Neural cell (in vitro differentiated cells): ENCODE results near the gene ACAP1.

Experiments
- EP300 ChIP-seq: fragments of 450-650 bp; conservative IDR thresholded peaks from 2 replicates; pipeline ENCODE4 v1.6.1; 2014; ENCODE audit warnings: antibody characterized with exemption, mild to moderate bottlenecking, moderate library complexity; ENCODE audit not compliant: poor library complexity, severe bottlenecking
- EZH2 ChIP-seq: fragments of 200-600, 300-800 bp; shearing (Covaris generic), sonication (generic); IDR thresholded peaks from 2 replicates; pipeline ENCODE4 v1.6.1; 2014; ENCODE audit warnings: antibody characterized with exemption, low read length, borderline replicate concordance, mild to moderate bottlenecking; ENCODE audit not compliant: insufficient read depth, poor library complexity, severe bottlenecking
- MXI1 ChIP-seq: fragments of 450-650 bp; conservative IDR thresholded peaks from 2 replicates; pipeline ENCODE4 v1.6.1; 2014; ENCODE audit warnings: antibody characterized with exemption, mild to moderate bottlenecking; ENCODE audit not compliant: poor library complexity, severe bottlenecking
- POLR2AphosphoS5 ChIP-seq: IDR thresholded peaks from 2 replicates; pipeline ENCODE4 v1.6.1; 2012
- RAD21 ChIP-seq: fragments of 450-650 bp; conservative IDR thresholded peaks from 2 replicates; pipeline ENCODE4 v1.6.1; 2014; ENCODE audit warnings: antibody characterized with exemption, mild to moderate bottlenecking, moderate library complexity
- REST ChIP-seq: IDR thresholded peaks from 2 replicates; pipeline ENCODE4 v1.6.1; 2012; ENCODE audit warnings: borderline replicate concordance
- TAF1 ChIP-seq: IDR thresholded peaks from 2 replicates; pipeline ENCODE4 v1.6.1; 2012; ENCODE audit warnings: low read depth
- TF ChIP-seq, protein P1 (sequence below): fragments of 450-650 bp; IDR thresholded peaks from 2 replicates; pipeline ENCODE4 v1.5.1; 2014; ENCODE audit warnings: antibody characterized with exemption, mild to moderate bottlenecking, moderate library complexity; ENCODE audit not compliant: poor library complexity, severe bottlenecking

DNA sequence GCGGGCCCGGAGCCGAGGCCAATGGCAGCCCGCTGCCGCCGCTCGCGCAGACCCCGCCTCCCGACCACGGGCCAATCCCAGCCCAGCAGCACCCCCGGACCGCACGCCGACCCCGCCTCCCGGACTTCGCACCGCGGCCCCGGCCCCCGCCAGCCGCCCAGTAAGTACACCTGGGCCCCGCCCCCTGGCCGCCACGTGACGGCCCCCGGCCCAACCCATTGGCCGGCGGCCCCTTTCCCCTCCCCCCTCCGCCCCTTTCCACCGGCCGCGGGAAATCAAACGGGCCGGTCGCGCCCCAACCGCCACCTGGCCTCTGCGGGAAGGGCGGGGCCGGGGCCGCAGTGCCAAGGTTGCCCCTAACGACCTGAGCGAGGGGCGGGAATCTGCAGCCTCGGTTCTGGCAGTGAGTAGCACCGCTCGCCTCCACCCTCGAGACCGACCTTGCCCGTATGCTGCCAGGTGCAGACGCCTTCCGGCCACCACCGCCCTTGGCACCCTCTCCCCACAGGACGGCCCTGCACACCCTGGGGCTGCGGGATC, 41.6 kb upstream of the ACAP1 start, which contains the start of gene YBX2:
- TF ChIP-seq EP300 (no peak), POLR2AphosphoS5 (no peak), MXI1 (peak; percentile 32), TAF1 (no peak), EZH2 (no peak), RAD21 (no peak), REST (no peak)
- TF ChIP-seq, protein P1, sequence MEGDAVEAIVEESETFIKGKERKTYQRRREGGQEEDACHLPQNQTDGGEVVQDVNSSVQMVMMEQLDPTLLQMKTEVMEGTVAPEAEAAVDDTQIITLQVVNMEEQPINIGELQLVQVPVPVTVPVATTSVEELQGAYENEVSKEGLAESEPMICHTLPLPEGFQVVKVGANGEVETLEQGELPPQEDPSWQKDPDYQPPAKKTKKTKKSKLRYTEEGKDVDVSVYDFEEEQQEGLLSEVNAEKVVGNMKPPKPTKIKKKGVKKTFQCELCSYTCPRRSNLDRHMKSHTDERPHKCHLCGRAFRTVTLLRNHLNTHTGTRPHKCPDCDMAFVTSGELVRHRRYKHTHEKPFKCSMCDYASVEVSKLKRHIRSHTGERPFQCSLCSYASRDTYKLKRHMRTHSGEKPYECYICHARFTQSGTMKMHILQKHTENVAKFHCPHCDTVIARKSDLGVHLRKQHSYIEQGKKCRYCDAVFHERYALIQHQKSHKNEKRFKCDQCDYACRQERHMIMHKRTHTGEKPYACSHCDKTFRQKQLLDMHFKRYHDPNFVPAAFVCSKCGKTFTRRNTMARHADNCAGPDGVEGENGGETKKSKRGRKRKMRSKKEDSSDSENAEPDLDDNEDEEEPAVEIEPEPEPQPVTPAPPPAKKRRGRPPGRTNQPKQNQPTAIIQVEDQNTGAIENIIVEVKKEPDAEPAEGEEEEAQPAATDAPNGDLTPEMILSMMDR: no peak
